ENCODE measurements around the gene ABCC4.

ABCC4 gene

GRCh38 chr13:95267662-95268342 is 33.4 kb downstream of the ABCC4 start:
- ChIA-PET POLR2A (interaction anchor here (0.8 kb wide), 1 partner anchor 12 kb away, joined by 3 read pairs; no protein-coding TSS in a partner anchor), CTCF (interaction anchor here (0.6 to 1.6 kb wide), 6 partner anchors 11 to 113 kb away, joined by 3 to 4 read pairs (median 4); partner anchors contain the start of gene ABCC4)
- DNase-seq (ENCODE audit: low read depth, low spot score) = peak; percentile 71
- TF ChIP-seq CTCF (IDR thresholded peaks at IDR 0.05; ENCODE audit: insufficient read depth, low read length, missing control alignments) = no peak
- H3K4me3 ChIP-seq (ENCODE audit: low read depth, low read length) = peak overlapping the region; percentile 34

- CTCF ChIA-PET = no interaction called here
- no peak for TF ChIP-seq CTCF (IDR thresholded peaks at IDR 0.05; ENCODE audit: insufficient read depth, low read length, missing control alignments)
- no peak overlapping the region for H3K4me3 ChIP-seq (ENCODE audit: low read depth, low read length)
- no peak for DNase-seq (ENCODE audit: low read depth, low spot score)
- POLR2A ChIA-PET = no interaction called here
Measured at GRCh38 chr13:95264225-95264624, 37.0 kb downstream of the ABCC4 start.

GRCh38 chr13:95262837-95263384 is 38.3 kb downstream of the ABCC4 start:
- POLR2A ChIA-PET = no interaction called here
- CTCF ChIA-PET = interaction anchor here (1.1 kb wide), 1 partner anchor 74 kb away, joined by 5 read pairs; no protein-coding TSS in a partner anchor
- no peak for DNase-seq (ENCODE audit: low read depth, low spot score)
- no peak overlapping the region for H3K4me3 ChIP-seq (ENCODE audit: low read depth, low read length)
- no peak for TF ChIP-seq CTCF (IDR thresholded peaks at IDR 0.05; ENCODE audit: insufficient read depth, low read length, missing control alignments)

GRCh38 chr13:95261956-95262355 is 39.3 kb downstream of the ABCC4 start:
- TF ChIP-seq CTCF (IDR thresholded peaks at IDR 0.05; ENCODE audit: insufficient read depth, low read length, missing control alignments) = no peak
- CTCF ChIA-PET = interaction anchor here (0.7 kb wide), 1 partner anchor 142 kb away, joined by 3 read pairs; no protein-coding TSS in a partner anchor
- no peak overlapping the region for H3K4me3 ChIP-seq (ENCODE audit: low read depth, low read length)
- POLR2A ChIA-PET = no interaction called here
- DNase-seq (ENCODE audit: low read depth, low spot score) = no peak

- DNase-seq (ENCODE audit: low read depth, low spot score) = no peak
- POLR2A ChIA-PET = no interaction called here
- H3K4me3 ChIP-seq (ENCODE audit: low read depth, low read length) = no peak overlapping the region
- TF ChIP-seq CTCF (IDR thresholded peaks at IDR 0.05; ENCODE audit: insufficient read depth, low read length, missing control alignments) = no peak
- CTCF ChIA-PET = interaction anchor here (0.7 kb wide), 1 partner anchor 142 kb away, joined by 3 read pairs; no protein-coding TSS in a partner anchor
Measured at GRCh38 chr13:95260031-95260525, 41.2 kb downstream of the ABCC4 start.

GRCh38 chr13:95258619-95259194 is 42.5 kb downstream of the ABCC4 start:
- DNase-seq (ENCODE audit: low read depth, low spot score) = no peak
- no peak for TF ChIP-seq CTCF (IDR thresholded peaks at IDR 0.05; ENCODE audit: insufficient read depth, low read length, missing control alignments)
- no peak overlapping the region for H3K4me3 ChIP-seq (ENCODE audit: low read depth, low read length)
- ChIA-PET CTCF (no interaction called here), POLR2A (no interaction called here)
